Gastroesophageal sphincter (tissue), 4 donors: Measurements from ENCODE around the gene PRR15L. TPM values are rescaled to one million over a fixed set of nuclear protein-coding genes. Genes with fewer than 3 reads are reported as not detected.
"Not testable (repeated sequence)": the region's sequence is repeated elsewhere in the genome, so short reads cannot be mapped to it uniquely, and the experiment has no call there.

Source experiments
- ATAC-seq: fragments of 150-250 bp; one replicate; pipeline ENCODE4 v1.9.1; 2016; ENCODE audit warnings: mild to moderate bottlenecking, moderate library complexity
- H3K27ac ChIP-seq, 4 donors: fragments of 200-600 bp; sonication (generic) in 3 of 4; 1 replicate in 3 of 4; 2 replicates in 1 of 4; pipeline ENCODE4 v1.5.1; 2016 to 2019
- H3K27me3 ChIP-seq: fragments of 200-600 bp; sonication (generic); one replicate; pipeline ENCODE4 v1.5.1; 2019
- H3K36me3 ChIP-seq, 2 donors: fragments of 200-600 bp; sonication (generic); one replicate each; pipeline ENCODE4 v1.5.1; 2019; ENCODE audit warnings: control low read depth in 1 of 2
- H3K4me1 ChIP-seq, 3 donors: fragments of 200-600 bp; sonication (generic); 1 replicate in 2 of 3; 2 replicates in 1 of 3; pipeline ENCODE4 v1.5.1; 2016 to 2019; ENCODE audit warnings: control low read depth in 2 of 3
- H3K4me3 ChIP-seq, 2 donors: fragments of 200-600 bp; sonication (generic); one replicate each; pipeline ENCODE4 v1.5.1; 2019; ENCODE audit warnings: mild to moderate bottlenecking in 1 of 2, moderate library complexity in 1 of 2
- H3K9me3 ChIP-seq, 3 donors: fragments of 200-600 bp; sonication (generic); one replicate each; pipeline ENCODE4 v1.5.1; 2017 to 2019; ENCODE audit warnings: control low read depth in 2 of 3
- CTCF ChIP-seq, 4 experiments: fragments of 200-600 bp in 2 of 4; fragments of 450-650 bp in 2 of 4; sonication (generic) in 1 of 4; IDR thresholded peaks; one replicate each; pipeline ENCODE4 v1.5.1; 2017 to 2019; ENCODE audit warnings: antibody characterized with exemption in 4 of 4, mild to moderate bottlenecking in 2 of 4, moderate library complexity in 2 of 4
- EP300 ChIP-seq: sonication (generic); formaldehyde crosslinking; IDR thresholded peaks from one replicate; pipeline ENCODE4 v1.6.1; 2017; ENCODE audit warnings: antibody characterized with exemption, mild to moderate bottlenecking
- POLR2A ChIP-seq, 2 donors: fragments of 450-650 bp; IDR thresholded peaks; one replicate each; pipeline ENCODE4 v1.6.1; 2017; ENCODE audit warnings: antibody characterized with exemption in 2 of 2, mild to moderate bottlenecking in 2 of 2, moderate library complexity in 1 of 2
- POLR2AphosphoS5 ChIP-seq: sonication (generic); formaldehyde crosslinking; IDR thresholded peaks from one replicate; pipeline ENCODE4 v1.6.1; 2017; ENCODE audit warnings: antibody characterized with exemption
- WGBS, 2 donors: methylation state at CpG; one replicate each; pipeline ENCODE4 v1.1.5; 2018; ENCODE audit warnings: low coverage in 1 of 2; 5-methylcytosine and 5-hydroxymethylcytosine counted together
- total RNA-seq, 4 donors: library from RNA; depleted of rRNA; stranded (reverse); fragments of >200 nt; gene quantifications; one replicate each; pipeline ENCODE4 v1.1.0, GENCODE V29; 2016

Gene PRR15L
- total RNA-seq, 4 donors from 2014 or later = 0.19 to 3.5 TPM; not detected in 2

GRCh38 chr17:48002916-48003416, 45.3 kb upstream of the PRR15L start:
- Histone ChIP-seq H3K4me3 (no peak overlapping the region), H3K36me3 (no peaks in the 10 kb centered on the region), H3K27ac (peak overlapping the region in 2 of 4 donors; percentile 11 to 63), H3K27me3 (peaks cover 16% of the 10 kb centered on the region), H3K9me3 (no peaks in the 10 kb centered on the region), H3K4me1 (peaks cover 0 to 24% (median 0%) of the 10 kb centered on the region in 3 donors)
- TF ChIP-seq EP300 = no peak
- no peak for TF ChIP-seq POLR2AphosphoS5
- 65 to 69% methylated on average over 4 to 5 of the region's 7 CpGs for WGBS, 2 donors
- ATAC-seq = no peak

GRCh38 chr17:48002266-48002915, 44.7 kb upstream of the PRR15L start:
- no peak overlapping the region for H3K4me3 ChIP-seq
- peak; percentile 53 for ATAC-seq
- H3K27me3 ChIP-seq = peaks cover 20% of the 10 kb centered on the region
- peaks cover 0 to 24% (median 0%) of the 10 kb centered on the region in 3 donors for H3K4me1 ChIP-seq
- no peaks in the 10 kb centered on the region for H3K9me3 ChIP-seq
- TF ChIP-seq POLR2A (IDR thresholded peaks at IDR 0.05) = no peak
- no peak for TF ChIP-seq EP300
- TF ChIP-seq CTCF (IDR thresholded peaks at IDR 0.05) = no peak
- no peak for TF ChIP-seq POLR2AphosphoS5
- 30 to 56% methylated on average over 3 to 4 of the region's 4 CpGs for WGBS, 2 donors
- H3K36me3 ChIP-seq = no peaks in the 10 kb centered on the region
- peak overlapping the region in 3 of 4 donors; percentile 38 to 63 (median 50) for H3K27ac ChIP-seq

GRCh38 chr17:48001657-48002056, 44.0 kb upstream of the PRR15L start:
- not testable (repeated sequence) for H3K9me3 ChIP-seq, ATAC-seq, H3K36me3 ChIP-seq, H3K4me3 ChIP-seq, H3K27ac ChIP-seq
- Histone ChIP-seq H3K4me1 (peaks cover 0 to 24% (median 0%) of the 10 kb centered on the region in 3 donors), H3K27me3 (peaks cover 27% of the 10 kb centered on the region)
- 85 to 100% methylated on average over 5 of the region's 5 CpGs for WGBS, 2 donors

GRCh38 chr17:48001197-48001596, 43.5 kb upstream of the PRR15L start:
- TF ChIP-seq POLR2A (IDR thresholded peaks at IDR 0.05) = no peak
- TF ChIP-seq EP300 = no peak
- no peak for TF ChIP-seq CTCF (IDR thresholded peaks at IDR 0.05)
- TF ChIP-seq POLR2AphosphoS5 = no peak
- 56 to 83% methylated on average over 1 of the region's 1 CpG for WGBS, 2 donors
- no peak for ATAC-seq
- no peaks in the 10 kb centered on the region for H3K36me3 ChIP-seq
- peaks cover 0 to 24% (median 0%) of the 10 kb centered on the region in 3 donors for H3K4me1 ChIP-seq
- H3K9me3 ChIP-seq = no peaks in the 10 kb centered on the region
- H3K27me3 ChIP-seq = peaks cover 31% of the 10 kb centered on the region
- no peak overlapping the region for H3K4me3 ChIP-seq
- H3K27ac ChIP-seq = no peak overlapping the region

GRCh38 chr17:47999582-47999981, 41.9 kb upstream of the PRR15L start:
- WGBS, 2 donors = 36 to 70% methylated on average over 1 to 2 of the region's 4 CpGs
- no peak for TF ChIP-seq POLR2A (IDR thresholded peaks at IDR 0.05)
- no peak for TF ChIP-seq CTCF (IDR thresholded peaks at IDR 0.05)
- no peak for TF ChIP-seq POLR2AphosphoS5
- no peak for TF ChIP-seq EP300
- H3K27ac ChIP-seq = no peak overlapping the region
- no peak for ATAC-seq
- H3K36me3 ChIP-seq = no peaks in the 10 kb centered on the region
- no peaks in the 10 kb centered on the region for H3K9me3 ChIP-seq
- H3K4me3 ChIP-seq = no peak overlapping the region
- peaks cover 0 to 24% (median 0%) of the 10 kb centered on the region in 3 donors for H3K4me1 ChIP-seq
- peaks cover 39% of the 10 kb centered on the region for H3K27me3 ChIP-seq

GRCh38 chr17:47998044-47998443, 40.4 kb upstream of the PRR15L start:
- Histone ChIP-seq H3K9me3 (no peaks in the 10 kb centered on the region), H3K27ac (no peak overlapping the region), H3K4me1 (peaks cover 0 to 16% (median 0%) of the 10 kb centered on the region in 3 donors), H3K27me3 (peaks cover 39% of the 10 kb centered on the region), H3K4me3 (no peak overlapping the region), H3K36me3 (no peaks in the 10 kb centered on the region)
- 79 to 95% methylated on average over 2 to 6 of the region's 7 CpGs for WGBS, 2 donors
- no peak for ATAC-seq
- TF ChIP-seq CTCF (IDR thresholded peaks at IDR 0.05) (no peak), EP300 (no peak), POLR2AphosphoS5 (no peak), POLR2A (IDR thresholded peaks at IDR 0.05) (no peak)
